ENCODE measurements around the gene STK39.

The STK39 gene

GRCh38 chr2:168075446-168075845 lies 171.9 kb downstream of the STK39 start:
- no peak overlapping the region for H2AFZ ChIP-seq
- H3K4me1 ChIP-seq, result no peaks in the 10 kb centered on the region
- no peak for TF ChIP-seq CTCF (IDR thresholded peaks at IDR 0.05)

DNA sequence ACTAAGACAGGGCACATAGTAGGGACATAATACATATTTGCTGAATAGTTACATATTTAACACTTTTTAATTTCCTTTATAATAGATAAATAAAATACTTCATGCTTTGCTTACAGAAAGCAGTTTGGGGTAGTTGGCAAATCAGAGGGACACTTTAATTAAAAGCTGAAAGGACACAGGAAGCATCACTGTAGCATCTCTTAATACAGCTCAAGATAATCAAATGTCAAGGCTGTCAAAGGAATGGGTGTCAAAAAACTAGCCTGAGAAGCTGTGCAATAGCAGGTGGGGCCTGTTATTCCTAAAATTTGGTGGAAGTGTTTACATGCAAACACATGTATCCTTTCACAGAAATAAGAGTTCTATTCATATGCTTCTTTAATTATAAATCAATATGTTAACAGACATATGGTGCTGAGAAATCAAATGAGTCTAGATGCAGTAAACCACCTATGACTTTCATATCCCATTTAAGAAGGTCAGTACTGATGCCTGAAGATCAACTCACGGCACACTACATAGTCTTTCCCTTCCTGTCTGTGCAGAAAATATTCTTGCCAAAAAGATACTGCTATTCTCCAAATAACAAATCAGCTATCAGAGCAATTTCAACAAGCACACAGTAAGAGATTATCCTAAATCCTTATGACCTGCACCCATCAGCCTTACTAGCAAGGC lies 174.6 kb downstream of the STK39 start:
- Histone ChIP-seq H3K27ac (no peak overlapping the region), H3K4me2 (ENCODE audit: low read length) (no peak overlapping the region), H3K9ac (no peak overlapping the region), H3K27me3 (ENCODE audit: control insufficient read depth, insufficient read depth, low read length) (no peaks in the 10 kb centered on the region), H3K4me1 (no peaks in the 10 kb centered on the region), H3K4me3 (ENCODE audit: low read depth, low read length) (no peak overlapping the region), H3K79me2 (no peaks in the 10 kb centered on the region), H2AFZ (no peak overlapping the region), H3K9me3 (ENCODE audit: control insufficient read depth, low read length) (no peaks in the 10 kb centered on the region), H3K36me3 (ENCODE audit: control insufficient read depth, insufficient read depth, low read length) (no peaks in the 10 kb centered on the region)
- TF ChIP-seq CTCF (IDR thresholded peaks at IDR 0.05), result no peak

More at GRCh38 chr2:168075446-168075845, 171.9 kb downstream of the STK39 start:
- Histone ChIP-seq H3K27ac (no peak overlapping the region), H3K36me3 (ENCODE audit: control insufficient read depth, insufficient read depth, low read length) (no peaks in the 10 kb centered on the region), H3K79me2 (no peaks in the 10 kb centered on the region), H3K27me3 (ENCODE audit: control insufficient read depth, insufficient read depth, low read length) (no peaks in the 10 kb centered on the region), H3K4me3 (ENCODE audit: low read depth, low read length) (no peak overlapping the region), H3K4me2 (ENCODE audit: low read length) (no peak overlapping the region), H3K9ac (no peak overlapping the region), H3K9me3 (ENCODE audit: control insufficient read depth, low read length) (no peaks in the 10 kb centered on the region)

DNA sequence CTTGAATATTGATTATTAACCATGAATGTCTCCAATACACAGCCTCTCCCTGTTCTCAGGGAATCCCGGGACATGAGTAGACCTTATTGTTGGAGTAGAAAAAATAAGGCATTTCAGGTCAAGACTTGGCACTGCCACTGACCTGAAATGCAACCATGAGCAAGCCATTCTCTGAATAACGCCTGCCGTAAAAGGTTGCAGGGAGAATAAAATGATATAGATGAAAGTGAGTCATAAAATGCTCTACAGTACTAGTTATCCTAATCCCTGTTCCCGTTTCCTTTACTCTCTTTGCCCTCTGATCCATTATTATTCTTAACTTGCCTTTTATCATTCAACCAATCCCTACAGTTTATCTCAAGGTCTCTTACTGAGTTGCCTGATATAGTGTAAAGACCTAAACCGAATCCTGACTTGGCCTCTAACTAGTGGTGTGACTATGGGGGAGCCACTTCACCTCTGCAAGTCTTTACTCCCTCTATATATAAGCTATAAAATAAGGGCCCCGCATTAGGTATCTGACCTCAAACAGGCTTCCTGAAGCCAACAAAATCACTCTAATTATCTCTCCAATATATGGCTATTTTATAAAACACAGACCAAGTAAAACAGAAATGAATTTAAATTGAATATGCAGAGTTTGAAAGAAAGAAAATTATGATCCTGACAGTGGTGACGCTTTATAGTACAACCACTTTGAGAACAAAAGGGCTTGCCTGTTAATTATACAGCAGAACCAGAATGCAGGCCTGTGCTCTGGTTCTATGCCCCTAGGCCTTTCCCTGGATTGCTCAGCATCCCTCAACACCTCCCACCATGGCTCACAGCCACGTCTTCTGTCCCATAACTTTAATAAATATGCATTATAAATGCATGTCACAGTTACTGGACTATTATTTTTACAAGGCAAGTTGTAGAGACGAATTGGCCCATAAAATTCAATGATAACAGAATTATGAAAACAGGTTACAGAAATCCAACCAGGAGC lies 183.1 kb downstream of the STK39 start:
- no peak overlapping the region for H3K4me3 ChIP-seq (ENCODE audit: low read depth, low read length)

DNA sequence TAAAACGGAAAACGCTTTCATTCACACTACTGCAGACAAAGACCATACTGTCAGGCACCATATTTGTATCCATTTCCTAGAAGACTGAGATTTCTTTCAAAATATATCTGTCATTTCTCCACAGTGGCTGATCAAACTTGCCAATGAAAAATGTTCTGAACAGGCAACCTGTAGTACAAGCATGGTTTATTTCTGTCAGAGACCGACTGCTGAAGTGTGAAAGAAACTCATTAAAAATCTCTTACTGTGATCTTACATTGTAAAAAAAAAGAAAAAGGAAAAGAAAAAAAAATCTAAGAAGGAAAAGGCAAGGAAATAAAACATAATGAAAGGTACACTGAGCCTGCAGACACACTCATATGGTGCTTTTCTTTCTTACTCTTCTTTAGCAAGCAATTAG lies 184.5 kb downstream of the STK39 start:
- Histone ChIP-seq H3K4me3 (ENCODE audit: low read depth, low read length) (no peak overlapping the region), H3K27ac (no peak overlapping the region), H3K27me3 (ENCODE audit: control insufficient read depth, insufficient read depth, low read length) (no peaks in the 10 kb centered on the region), H3K9ac (no peak overlapping the region), H3K79me2 (no peaks in the 10 kb centered on the region), H3K4me1 (no peaks in the 10 kb centered on the region), H3K36me3 (ENCODE audit: control insufficient read depth, insufficient read depth, low read length) (no peaks in the 10 kb centered on the region), H2AFZ (no peak overlapping the region), H3K9me3 (ENCODE audit: control insufficient read depth, low read length) (no peaks in the 10 kb centered on the region), H3K4me2 (ENCODE audit: low read length) (no peak overlapping the region)
- no peak for TF ChIP-seq CTCF (IDR thresholded peaks at IDR 0.05)

More for the DNA sequence above, 183.1 kb downstream of the STK39 start:
- Histone ChIP-seq H3K79me2 (no peaks in the 10 kb centered on the region), H3K4me1 (no peaks in the 10 kb centered on the region), H3K27me3 (ENCODE audit: control insufficient read depth, insufficient read depth, low read length) (no peaks in the 10 kb centered on the region), H2AFZ (no peak overlapping the region), H3K4me2 (ENCODE audit: low read length) (no peak overlapping the region), H3K9me3 (ENCODE audit: control insufficient read depth, low read length) (no peaks in the 10 kb centered on the region), H3K9ac (no peak overlapping the region), H3K27ac (no peak overlapping the region), H3K36me3 (ENCODE audit: control insufficient read depth, insufficient read depth, low read length) (no peaks in the 10 kb centered on the region)
- no peak for TF ChIP-seq CTCF (IDR thresholded peaks at IDR 0.05)

Measured in parathyroid adenoma (tissue), 2 donors.